Panc1 (cell line): Measurements from ENCODE around the gene SECTM1.

Experiments used
- CTCF ChIP-seq: fragments of 450-650 bp; IDR thresholded peaks from 2 replicates; pipeline ENCODE4 v1.5.1; 2017; ENCODE audit warnings: mild to moderate bottlenecking
- POLR2AphosphoS5 ChIP-seq: IDR thresholded peaks from 2 replicates; pipeline ENCODE4 v1.6.1; 2012; ENCODE audit warnings: mild to moderate bottlenecking, low read depth, low read length, moderate library complexity

- TF ChIP-seq CTCF (no peak), POLR2AphosphoS5 (no peak)
Observed at GRCh38 chr17:82280537-82280936, 53.0 kb downstream of the SECTM1 start.
